Measurements from ENCODE around the gene NCAM1.

DNA sequence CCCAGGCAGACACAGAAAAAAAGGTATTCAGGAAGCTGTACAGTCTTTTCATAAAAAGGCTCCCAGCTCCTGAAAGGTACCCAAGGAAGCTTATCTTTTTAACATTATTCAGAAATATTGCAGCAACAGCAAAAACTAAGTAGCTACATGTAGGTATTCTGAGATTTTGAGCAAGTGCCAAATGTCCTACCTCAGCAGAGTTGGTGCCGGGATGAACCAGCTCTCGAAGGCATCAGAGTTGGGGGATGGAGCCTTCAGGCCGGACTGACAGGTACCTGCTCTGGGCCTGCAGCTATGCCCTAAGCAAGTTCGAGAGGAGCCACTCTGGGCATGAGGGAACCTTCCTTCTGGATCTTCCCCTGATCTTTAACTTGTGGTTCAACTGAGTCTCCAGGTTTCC, 276.0 kb downstream of the NCAM1 start:
- TF ChIP-seq, protein P1, sequence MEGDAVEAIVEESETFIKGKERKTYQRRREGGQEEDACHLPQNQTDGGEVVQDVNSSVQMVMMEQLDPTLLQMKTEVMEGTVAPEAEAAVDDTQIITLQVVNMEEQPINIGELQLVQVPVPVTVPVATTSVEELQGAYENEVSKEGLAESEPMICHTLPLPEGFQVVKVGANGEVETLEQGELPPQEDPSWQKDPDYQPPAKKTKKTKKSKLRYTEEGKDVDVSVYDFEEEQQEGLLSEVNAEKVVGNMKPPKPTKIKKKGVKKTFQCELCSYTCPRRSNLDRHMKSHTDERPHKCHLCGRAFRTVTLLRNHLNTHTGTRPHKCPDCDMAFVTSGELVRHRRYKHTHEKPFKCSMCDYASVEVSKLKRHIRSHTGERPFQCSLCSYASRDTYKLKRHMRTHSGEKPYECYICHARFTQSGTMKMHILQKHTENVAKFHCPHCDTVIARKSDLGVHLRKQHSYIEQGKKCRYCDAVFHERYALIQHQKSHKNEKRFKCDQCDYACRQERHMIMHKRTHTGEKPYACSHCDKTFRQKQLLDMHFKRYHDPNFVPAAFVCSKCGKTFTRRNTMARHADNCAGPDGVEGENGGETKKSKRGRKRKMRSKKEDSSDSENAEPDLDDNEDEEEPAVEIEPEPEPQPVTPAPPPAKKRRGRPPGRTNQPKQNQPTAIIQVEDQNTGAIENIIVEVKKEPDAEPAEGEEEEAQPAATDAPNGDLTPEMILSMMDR (IDR thresholded peaks at IDR 0.05): no peak
- TF ChIP-seq POLR2A (IDR thresholded peaks at IDR 0.05): no peak

Data from right lobe of liver (tissue), 4 donors.